Ishikawa (cell line): ENCODE measurements around the gene LPAR3.

Experiments used
- CEBPB ChIP-seq: IDR thresholded peaks from 2 replicates; pipeline ENCODE4 v1.6.1; 2012
- MAX ChIP-seq: IDR thresholded peaks from 2 replicates; pipeline ENCODE4 v1.6.1; 2012
- REST ChIP-seq: IDR thresholded peaks from 2 replicates; pipeline ENCODE4 v1.6.1; 2012; ENCODE audit warnings: low read depth, mild to moderate bottlenecking
- ZBTB7A ChIP-seq: IDR thresholded peaks from 2 replicates; pipeline ENCODE4 v1.6.1; 2012; ENCODE audit warnings: low read depth

DNA sequence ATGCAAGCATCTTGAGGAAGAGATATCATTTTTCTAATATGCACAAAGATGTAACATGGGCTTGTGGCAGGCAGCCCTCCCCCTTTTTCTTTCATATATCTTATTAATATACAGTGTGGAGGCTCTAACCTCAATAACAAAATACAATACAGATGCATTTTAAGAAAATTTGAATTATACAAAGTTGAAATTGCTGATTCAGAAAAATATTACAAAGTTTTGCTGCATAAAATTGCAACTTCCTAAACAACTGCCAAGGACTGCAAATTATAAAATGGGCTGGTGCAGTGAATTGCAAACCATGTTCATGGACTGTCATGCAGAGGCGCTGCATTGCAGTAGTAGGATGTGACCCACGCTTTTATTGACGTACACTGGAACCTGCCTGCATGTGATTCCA is 84.0 kb downstream of the LPAR3 start:
- TF ChIP-seq ZBTB7A: no peak
- no peak for TF ChIP-seq MAX
- no peak for TF ChIP-seq CEBPB
- no peak for TF ChIP-seq REST
